GM19452 (cell line): Measurements from ENCODE around the gene ADGRL2.

ENCODE experiments used
- ATAC-seq: cut with Tn5 transposase; IDR thresholded peaks from one replicate; pipeline ENCODE4 v1.9.1; 2021; ENCODE audit not compliant: unreplicated experiment

The ADGRL2 gene

DNA sequence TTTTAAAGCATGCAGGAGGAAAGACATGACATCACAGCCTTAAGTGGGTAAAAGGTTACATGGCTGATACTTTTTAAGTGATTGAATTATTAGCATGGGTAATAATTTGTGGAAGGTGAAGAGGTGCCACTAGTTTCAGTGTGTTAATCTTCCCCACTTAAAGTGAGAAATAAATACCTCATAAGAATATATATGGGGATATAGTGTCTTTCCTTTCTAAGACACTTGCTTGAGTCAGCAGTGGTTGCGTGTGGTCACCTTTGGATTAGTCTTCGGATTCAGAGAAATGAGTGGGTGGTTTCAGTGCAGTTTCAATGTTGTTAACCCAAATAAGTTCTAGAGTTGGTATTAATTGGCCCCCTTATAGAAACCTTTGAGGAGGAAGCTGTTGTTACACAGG, 94.1 kb downstream of the ADGRL2 start:
- ATAC-seq = no peak

DNA sequence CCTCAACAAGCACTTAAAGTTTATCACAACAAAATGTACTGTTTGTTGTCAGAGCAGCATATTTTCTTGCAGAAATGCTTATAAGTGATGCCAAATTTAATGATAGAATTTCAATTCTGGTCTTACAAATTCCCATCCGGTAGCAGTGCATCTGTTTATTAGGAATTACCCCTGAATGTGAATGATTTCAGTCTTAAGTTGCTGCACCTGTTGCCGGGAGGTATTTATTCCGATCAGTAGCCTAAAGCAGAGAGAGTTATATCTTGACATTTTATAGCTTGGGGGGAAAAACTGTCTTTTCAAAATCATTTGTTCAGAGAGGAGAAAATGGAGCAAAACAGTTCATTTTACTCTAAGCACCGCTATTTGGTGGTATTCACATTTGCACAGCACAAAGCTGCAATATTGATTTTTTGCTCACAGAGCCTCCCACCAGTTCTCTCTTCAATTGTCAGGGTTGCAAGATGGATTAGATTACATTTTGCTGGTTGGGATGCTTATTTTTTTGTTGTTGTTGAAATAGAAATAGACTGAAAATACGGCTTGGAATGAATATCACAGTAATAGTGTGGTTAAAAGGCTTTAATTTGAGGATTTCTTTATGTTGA, 98.6 kb downstream of the ADGRL2 start:
- no peak for ATAC-seq

DNA sequence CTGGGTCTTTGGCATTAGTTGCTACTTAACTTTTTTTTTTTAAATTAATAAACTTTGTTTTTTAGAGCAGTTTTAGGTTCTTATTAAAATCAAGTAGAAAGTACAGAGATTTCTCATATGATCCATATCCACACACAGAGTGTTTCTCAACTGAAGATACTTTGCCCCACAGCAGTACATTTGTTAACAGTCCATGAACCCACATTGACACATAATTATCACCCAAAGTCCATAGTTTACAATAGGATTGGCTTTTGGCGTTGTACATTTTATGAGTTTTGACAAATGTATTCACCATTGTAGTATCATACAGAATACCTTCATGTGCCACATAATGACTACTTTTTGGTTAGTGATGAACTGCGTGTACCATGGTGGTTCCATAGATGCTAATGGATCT, 106.8 kb downstream of the ADGRL2 start:
- no peak for ATAC-seq

DNA sequence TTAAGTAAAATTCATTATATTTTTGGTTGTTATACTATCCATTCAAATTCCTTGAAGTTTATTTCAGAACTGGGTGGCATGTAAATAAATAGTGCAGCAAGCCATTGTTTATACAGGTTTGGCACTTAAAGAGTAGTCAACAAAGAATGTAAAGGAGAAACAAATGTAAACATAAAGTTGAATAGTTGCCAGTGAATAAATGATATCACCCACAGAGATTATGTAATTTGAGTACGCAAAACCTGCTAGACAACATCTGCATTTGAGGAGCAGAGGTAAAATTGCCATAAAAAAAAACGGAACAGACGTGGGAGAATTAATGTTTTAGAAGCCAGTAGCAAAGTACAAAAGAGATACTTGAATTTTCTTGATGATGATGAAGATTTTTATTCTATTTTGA, 111.6 kb downstream of the ADGRL2 start:
- no peak for ATAC-seq

DNA sequence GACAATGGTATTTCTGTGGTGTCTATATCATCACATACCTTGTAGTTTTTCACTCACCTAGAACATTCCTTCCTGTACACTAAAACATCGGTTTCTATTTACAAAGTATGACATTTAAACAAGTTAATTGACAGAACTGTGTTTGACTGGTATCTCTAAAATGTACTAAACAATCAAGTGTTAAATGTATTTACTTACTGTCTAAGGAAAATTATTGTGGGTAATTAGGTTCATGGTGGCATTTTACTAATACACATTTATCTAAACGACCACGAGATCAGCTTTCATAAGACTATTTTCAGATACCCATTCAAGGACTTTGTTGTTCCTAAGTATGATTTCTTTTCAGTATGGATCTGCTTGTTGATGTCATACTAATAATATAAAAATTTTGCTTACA, 115.2 kb downstream of the ADGRL2 start:
- ATAC-seq = no peak

DNA sequence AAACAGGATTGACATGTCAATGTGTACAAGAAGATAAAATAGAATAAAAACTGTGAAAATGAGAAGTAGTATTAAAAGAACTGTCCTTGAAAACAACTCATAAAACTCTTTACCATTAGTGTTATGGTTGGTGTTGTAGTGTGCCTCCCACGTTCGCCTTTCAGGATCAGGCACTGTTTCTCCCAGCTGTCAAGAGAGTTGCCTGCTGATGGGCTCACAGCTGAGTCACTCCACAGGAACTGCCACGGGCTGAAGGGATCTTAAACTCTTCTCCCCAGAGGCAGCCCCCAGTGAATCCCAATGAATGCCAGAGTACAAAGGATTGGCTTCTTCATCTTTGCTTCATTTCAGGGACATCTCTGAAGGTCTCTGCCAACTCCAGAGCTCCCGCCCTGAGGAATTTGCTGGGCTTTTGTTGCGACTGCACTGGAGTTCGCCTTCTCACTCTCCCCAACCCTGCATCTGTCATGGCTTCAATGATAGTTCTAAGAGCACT, 119.6 kb downstream of the ADGRL2 start:
- ATAC-seq = no peak

DNA sequence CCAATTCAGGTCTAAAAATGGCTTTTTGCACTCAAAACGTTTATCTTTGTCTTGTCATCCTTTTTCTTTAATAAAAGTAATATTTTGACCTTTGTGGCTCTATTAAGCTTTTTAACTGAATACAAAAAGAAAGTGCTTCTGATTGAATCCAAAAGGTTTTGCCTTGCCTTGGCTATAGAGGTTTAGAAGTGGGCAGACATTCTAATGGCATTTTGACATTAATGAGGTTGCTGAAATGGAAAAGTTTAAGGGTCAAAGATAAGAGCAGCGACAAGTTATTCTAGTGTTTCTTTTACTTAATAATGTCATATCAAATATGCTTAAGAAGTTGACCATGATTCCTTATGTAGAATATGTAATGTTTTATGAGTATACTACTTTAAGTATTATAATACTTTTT, 120.2 kb downstream of the ADGRL2 start:
- no peak for ATAC-seq

DNA sequence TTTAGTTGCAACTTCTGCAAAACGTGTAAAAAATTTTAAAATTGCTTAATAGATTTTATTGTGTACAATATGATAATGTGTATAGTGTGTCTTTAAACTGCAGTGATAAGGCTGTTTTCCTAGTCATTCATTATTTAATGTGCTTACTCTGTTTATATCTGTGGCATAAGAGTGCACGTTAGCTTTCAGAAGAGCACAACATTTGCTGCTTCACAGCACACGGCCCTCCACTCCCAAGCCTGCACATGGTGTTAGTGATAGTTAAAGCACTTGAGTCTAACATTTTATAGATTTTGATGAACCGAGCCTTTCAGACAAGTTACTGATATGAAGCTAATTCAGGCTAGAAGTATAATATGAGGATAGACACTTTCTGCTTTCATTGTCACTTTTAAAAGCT, 120.6 kb downstream of the ADGRL2 start:
- no peak for ATAC-seq

DNA sequence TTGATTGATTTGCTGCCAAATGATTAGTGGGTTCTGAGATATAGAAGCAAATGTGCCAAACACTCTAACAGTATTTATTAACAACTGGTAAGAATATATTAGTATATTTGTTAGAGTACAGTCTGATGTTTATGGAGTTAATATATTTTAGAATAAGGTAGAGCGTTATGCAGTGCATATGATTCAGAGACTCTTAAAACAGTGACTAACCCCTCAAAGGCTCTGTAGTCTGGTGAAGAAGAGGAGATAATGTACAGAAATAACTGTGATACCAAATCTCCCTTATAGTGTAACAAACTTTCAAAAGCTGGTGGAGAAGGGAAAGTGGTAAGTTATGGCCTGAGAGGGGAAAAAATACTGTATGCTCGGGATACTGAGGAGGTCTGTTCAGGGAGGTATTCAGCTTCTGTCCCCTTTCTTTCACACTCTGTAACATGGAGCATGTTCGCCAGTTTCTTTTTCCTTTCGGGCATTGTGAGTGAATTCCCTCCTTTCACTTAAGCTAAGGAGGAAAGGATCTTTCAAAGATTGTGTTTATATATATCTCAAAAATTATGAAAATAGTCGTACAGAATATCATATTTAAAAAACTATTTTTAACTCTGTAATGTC, 121.2 kb downstream of the ADGRL2 start:
- ATAC-seq = no peak

DNA sequence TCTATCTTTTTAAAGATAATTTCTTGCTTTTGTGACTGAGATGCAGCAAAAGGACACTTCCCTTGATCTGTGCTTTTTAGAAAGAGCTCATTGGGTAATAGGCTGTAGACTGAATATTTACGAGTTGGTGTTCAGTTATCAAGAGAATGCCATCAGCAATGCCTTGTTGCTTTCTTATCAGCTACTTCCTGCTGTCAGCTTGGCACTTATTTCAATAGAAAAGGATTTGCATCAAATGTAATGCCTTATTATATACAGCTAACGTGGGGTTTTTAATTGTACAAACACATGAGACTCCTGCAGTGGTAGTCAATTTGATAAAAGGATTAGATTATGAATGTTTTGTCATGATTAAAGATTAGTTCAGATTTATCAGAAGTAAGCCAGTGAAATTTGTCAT, 122.2 kb downstream of the ADGRL2 start:
- ATAC-seq = no peak

DNA sequence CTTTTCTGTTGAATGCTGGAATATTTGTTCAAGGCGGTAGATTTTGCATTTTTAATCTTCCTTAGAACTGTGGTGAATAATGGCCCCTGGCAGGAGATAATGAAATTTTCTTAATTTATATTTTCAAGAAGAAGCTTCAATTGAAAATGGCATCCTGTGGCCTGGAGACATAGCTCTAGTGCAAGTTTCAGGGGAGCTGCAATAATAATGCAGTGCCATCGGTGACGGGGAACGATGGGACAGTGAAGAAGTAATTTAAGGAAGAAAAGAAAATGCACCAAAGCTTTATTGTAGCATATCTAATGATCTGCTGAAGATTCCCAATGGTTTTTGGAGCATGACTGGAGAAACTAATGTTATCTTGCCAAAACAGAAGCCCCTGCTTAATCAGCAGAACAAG, 128.4 kb downstream of the ADGRL2 start:
- ATAC-seq = no peak

DNA sequence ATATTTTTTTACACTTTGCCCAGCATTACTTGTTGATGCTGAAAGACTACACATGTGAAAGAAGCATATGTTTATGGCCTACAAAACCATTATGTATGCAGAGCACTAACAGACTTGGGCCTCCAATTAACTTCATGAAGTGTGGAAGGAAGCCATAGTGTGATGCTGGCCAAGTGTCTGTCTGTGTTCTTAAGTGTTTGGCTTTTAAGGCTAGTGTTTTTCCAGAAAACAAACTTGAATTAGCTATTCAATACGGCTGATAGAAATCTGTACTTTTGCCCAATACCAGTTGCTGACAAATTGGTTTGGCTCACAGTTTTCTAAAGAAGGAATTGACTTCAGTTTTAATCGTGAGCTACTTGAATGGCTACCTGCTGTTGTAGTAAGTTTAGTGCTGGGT, 136.1 kb downstream of the ADGRL2 start:
- no peak for ATAC-seq

DNA sequence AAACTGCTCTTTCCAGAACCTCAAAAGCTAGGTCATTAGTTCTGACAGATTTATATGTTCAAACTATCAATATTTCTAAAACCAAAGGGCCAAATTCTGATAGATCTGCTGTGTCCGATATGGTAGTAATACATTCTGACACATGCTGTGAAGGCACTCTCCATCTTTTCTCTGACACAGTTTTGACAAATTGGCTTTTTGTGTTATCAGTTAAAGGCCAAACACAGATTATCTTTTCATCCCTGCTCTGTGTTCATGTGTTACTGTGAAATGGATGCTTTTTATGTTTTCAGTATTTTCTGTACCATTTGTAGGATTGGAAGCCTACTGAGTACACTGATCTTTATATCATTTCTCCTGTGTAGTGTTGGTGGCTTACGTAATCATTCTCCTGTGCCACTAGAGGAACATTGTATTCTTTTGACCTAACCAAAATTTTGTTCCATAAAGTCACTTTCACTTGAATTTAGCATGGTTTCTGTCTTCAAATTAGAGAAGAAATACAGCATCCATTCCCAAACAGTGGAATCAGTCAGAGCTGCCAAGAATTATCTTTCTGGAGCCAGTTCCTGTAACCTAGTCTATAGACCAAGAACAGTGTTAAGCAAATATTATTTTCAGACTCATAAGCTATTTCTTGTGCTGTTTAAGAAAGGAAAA, 137.2 kb downstream of the ADGRL2 start:
- ATAC-seq = no peak

DNA sequence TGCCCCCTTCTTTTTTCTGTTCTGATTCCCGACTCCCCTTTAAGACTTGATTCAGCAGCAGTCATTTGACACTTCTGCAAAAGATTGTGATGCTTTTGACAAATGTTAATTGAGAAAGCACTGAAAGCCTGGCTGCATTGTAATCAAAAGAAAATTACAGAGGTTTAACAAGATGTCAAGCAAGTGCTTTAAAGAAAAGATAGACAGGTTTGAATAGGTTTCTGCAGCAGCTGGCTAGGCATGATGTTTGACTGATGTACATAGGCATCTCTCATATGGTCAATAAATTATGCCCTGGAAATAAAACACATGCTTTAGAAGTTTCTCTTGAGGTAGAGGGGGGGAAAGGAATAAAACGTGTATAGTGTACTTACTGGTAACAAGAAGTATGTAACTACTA, 147.8 kb downstream of the ADGRL2 start:
- no peak for ATAC-seq

DNA sequence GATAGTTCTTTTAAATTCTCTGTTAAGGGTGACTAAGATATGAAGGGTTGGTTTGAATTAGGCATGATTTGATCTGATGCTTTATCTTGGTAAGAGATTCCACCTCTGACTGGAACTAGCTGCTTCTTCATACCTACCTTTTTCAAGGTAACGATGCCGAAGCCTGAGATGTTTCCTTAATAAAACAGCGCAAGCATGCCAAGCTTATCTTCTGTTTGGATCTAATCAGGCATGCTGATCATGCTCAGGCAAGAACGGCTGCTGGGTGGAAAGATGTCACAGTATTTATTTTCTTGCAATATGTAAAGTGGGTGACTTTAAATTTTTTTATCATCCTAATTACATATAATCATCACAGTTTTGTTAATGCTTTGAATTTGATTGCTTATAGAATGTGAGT, 148.7 kb downstream of the ADGRL2 start:
- ATAC-seq = no peak

DNA sequence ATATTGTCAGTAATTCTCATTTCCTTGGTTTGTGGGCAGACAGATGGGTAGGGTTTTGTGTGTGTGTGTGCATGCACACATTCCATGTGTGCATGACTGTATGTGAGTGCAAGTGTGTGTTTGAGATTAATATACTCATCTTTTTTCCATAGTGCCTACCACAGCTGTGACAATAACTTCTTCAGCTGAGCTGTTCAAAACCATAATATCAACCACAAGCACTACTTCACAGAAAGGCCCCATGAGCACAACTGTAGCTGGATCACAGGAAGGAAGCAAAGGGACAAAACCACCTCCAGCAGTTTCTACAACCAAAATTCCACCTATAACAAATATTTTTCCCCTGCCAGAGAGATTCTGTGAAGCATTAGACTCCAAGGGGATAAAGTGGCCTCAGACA, 149.3 kb downstream of the ADGRL2 start:
- ATAC-seq = no peak

DNA sequence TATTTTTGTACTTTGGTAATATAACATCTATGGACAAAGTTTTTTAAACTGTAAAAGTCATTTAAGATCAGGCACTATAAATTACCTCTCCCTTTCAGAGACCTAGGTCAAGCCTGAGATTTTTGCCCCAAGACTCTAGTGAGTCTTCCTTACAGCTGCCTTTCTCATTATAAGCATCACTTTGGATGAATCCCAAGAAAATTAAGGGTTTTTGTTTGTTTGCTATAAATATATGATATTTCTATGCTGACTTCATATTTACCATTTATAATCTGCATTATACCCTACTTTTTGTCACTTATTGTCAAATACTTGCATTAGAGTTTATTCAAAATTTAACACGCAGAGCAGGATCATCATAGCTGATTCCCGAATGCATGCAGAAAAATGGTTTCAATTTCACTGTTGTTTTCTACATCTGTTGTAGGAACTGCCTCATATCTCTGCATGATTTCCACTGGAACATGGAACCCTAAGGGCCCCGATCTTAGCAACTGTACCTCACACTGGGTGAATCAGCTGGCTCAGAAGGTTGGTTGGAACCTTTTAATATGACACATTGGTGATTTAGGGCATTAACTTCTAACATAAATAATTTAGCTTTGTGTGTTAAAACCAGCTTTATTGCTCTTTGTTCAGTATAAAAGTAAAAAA, 150.0 kb downstream of the ADGRL2 start:
- ATAC-seq = no peak

DNA sequence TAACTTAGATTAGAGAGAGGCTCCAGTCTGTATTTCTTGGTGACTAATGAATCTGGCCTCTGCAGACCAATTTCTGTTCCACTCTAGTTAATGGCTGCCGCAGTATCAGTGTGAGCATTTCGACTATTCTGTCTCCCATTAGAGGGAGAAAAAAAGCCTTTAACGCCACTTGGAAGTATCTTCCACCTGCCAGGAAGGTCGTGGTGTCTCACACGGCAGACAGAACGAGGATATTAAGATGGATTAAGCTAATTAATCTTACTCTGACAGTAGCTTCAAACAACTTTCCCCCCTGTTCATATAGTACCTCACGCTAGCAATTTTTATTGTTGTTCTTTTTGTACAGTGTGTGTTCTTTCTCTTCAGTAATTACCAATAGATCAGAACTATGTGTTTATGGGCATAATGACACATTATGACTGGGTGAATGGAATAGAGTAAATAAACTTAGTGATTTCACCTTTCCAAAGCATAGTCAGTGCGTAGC, 153.8 kb downstream of the ADGRL2 start:
- ATAC-seq = no peak

DNA sequence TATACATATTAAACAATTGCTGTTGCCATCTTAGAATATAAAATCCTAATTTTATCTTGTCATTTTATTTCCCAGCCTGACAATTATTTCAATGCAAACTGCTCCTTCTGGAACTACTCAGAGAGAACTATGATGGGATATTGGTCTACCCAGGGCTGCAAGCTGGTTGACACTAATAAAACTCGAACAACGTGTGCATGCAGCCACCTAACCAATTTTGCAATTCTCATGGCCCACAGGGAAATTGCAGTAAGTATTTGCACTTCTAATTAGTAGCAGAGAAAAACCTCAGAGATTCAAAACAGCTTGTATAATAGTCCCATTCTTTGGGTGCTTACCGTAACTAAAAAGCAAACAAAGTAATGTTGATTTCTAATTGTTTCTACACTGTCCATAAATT, 167.2 kb downstream of the ADGRL2 start:
- ATAC-seq = no peak

DNA sequence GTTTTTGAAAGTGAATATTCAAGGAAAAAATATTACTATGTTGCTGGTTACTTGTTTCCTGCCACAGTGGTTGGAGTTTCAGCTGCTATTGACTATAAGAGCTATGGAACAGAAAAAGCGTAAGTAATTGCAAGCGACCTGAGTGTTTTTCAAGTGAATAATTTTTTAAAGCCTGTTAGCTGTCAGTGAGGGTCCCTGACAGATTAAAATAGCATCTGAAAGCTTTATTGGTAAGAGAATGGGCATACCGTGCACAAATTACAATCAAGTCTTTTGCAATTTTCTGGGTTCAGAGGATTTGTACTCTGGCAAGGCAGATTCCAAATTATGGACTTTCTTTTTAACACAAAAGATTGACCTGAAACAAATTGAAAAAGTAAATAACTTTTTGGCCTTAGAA, 169.7 kb downstream of the ADGRL2 start:
- ATAC-seq = no peak

DNA sequence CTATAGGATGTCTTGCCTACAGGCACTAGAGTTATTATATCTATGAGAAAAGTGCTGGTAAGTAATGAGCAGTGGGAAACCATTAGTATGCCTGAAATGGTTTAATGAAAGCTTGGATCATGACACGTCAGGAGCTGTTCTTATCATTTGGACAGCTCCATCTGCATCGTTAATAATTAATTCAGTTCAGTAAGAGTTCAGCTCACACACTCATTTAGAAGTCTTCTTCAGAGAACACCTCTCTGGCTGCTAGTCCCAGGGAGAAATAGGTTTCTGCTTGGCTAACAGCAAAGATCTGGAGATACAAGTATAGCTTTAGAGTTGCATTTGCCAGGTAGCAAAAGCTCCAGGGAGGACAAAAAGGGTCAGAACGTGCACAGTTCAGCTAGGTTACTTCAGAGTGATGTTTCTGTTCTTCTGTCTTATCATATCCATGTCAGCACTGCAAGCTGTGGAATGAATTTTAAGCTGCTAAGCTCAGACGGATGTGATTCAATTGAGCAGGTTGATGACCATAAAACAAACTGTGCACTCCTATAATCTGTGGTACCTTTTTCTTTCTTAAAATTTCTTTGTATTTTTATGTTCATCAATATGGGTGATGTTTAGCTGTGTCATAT, 173.6 kb downstream of the ADGRL2 start:
- no peak for ATAC-seq
